Neural progenitor cell (in vitro differentiated cells): ENCODE measurements around the gene CAMK1D. TPM values are rescaled to one million over a fixed set of nuclear protein-coding genes. Genes with fewer than 3 reads are reported as not detected.

Source experiments
- DNase-seq: peaks from one replicate; pipeline ENCODE4 v3.0.0-alpha.2; 2016; ENCODE audit warnings: low spot score
- H2AFZ ChIP-seq: fragments of 200-600 bp; sonication (generic); replicated peaks from 2 replicates; pipeline ENCODE4 v1.6.1; 2016; ENCODE audit warnings: antibody characterized with exemption
- H3F3A ChIP-seq: fragments of 200-600 bp; sonication (generic); 2 replicates; pipeline ENCODE4 v1.6.1; 2016; ENCODE audit warnings: antibody characterized with exemption, low read depth
- H3K27ac ChIP-seq: fragments of 200-600 bp; sonication (generic); 2 replicates; pipeline ENCODE4 v1.5.1; 2016; ENCODE audit warnings: mild to moderate bottlenecking
- H3K27me3 ChIP-seq: fragments of 200-600 bp; sonication (generic); 2 replicates; pipeline ENCODE4 v1.6.1; 2016; ENCODE audit warnings: mild to moderate bottlenecking, moderate library complexity
- H3K36me3 ChIP-seq: fragments of 200-600 bp; sonication (generic); 2 replicates; pipeline ENCODE4 v1.5.1; 2016
- H3K4me1 ChIP-seq: fragments of 200-600 bp; sonication (generic); 2 replicates; pipeline ENCODE4 v1.6.1; 2016; ENCODE audit warnings: mixed run types
- H3K4me2 ChIP-seq: fragments of 200-600 bp; sonication (generic); 2 replicates; pipeline ENCODE4 v1.6.1; 2016
- H3K4me3 ChIP-seq: fragments of 200-600 bp; sonication (generic); 2 replicates; pipeline ENCODE4 v1.5.1; 2016
- H3K79me2 ChIP-seq: fragments of 200-600 bp; sonication (generic); 2 replicates; pipeline ENCODE4 v1.6.1; 2016; ENCODE audit warnings: low read depth
- H3K9ac ChIP-seq: fragments of 200-600 bp; sonication (generic); 2 replicates; pipeline ENCODE4 v1.6.1; 2016
- H3K9me3 ChIP-seq: fragments of 200-600 bp; sonication (generic); 2 replicates; pipeline ENCODE4 v1.5.1; 2016; ENCODE audit warnings: low read depth
- H4K20me1 ChIP-seq: fragments of 200-600 bp; sonication (generic); 2 replicates; pipeline ENCODE4 v1.6.1; 2016; ENCODE audit warnings: low read depth
- H3K27ac Mint-ChIP-seq: 3 replicates; pipeline ENCODE4 v1.8.0; 2021; ENCODE audit warnings: mixed read lengths
- H3K27me3 Mint-ChIP-seq: 2 replicates; pipeline ENCODE4 v1.8.0; 2022; ENCODE audit warnings: low read depth, mild to moderate bottlenecking, inconsistent platforms, moderate library complexity, mixed read lengths; ENCODE audit not compliant: insufficient read depth
- H3K36me3 Mint-ChIP-seq: 3 replicates; pipeline ENCODE4 v1.8.0; 2021; ENCODE audit warnings: mixed read lengths
- H3K4me1 Mint-ChIP-seq: 3 replicates; pipeline ENCODE4 v1.8.0; 2021; ENCODE audit warnings: mixed read lengths
- H3K4me3 Mint-ChIP-seq: 3 replicates; pipeline ENCODE4 v1.8.0; 2021; ENCODE audit warnings: mild to moderate bottlenecking, moderate library complexity, mixed read lengths
- H3K9me3 Mint-ChIP-seq: 3 replicates; pipeline ENCODE4 v1.8.0; 2020; ENCODE audit warnings: mixed read lengths
- EZH2 ChIP-seq: fragments of 200-600 bp; sonication (generic); IDR thresholded peaks from 2 replicates; pipeline ENCODE4 v1.6.1; 2017; ENCODE audit warnings: antibody characterized with exemption, mild to moderate bottlenecking, moderate library complexity
- EZH2phosphoT487 ChIP-seq: fragments of 200-600 bp; sonication (generic); IDR thresholded peaks from 2 replicates; pipeline ENCODE4 v1.6.1; 2017; ENCODE audit warnings: antibody characterized with exemption
- total RNA-seq: library from RNA; depleted of rRNA; stranded (reverse); fragments of >200 nt; gene quantifications from 2 replicates; pipeline ENCODE4 v1.2.3, GENCODE V29; 2015; ENCODE audit warnings: low replicate concordance
- TF ChIP-seq, protein P1 (sequence below): fragments of 200-600 bp; sonication (generic); IDR thresholded peaks from 2 replicates; pipeline ENCODE4 v1.5.1; 2017; ENCODE audit warnings: antibody characterized with exemption, mild to moderate bottlenecking

CAMK1D gene
- total RNA-seq, 1 donor from 2014 or later: 7.6 TPM

DNA sequence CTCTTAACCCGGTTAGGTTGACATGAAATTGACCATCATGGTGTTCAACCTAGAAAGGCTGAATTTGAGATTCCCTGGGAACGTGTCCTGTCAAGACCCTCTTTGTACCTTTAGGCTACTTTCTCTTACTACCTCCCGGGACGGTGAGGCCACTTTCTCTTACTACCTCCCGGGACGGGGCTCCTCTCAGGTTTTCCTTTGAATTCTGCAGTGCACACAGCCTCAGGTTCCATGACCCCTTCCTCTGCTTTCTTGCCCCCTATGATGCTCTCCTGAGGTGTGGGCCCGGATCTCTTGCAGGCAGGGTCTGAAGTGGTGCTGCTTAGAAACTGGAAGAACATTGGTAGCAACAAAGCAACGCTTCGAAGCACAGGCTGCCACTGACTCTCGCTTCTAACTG, 155.3 kb downstream of the CAMK1D start:
- H3K27ac Mint-ChIP-seq: no peak overlapping the region

DNA sequence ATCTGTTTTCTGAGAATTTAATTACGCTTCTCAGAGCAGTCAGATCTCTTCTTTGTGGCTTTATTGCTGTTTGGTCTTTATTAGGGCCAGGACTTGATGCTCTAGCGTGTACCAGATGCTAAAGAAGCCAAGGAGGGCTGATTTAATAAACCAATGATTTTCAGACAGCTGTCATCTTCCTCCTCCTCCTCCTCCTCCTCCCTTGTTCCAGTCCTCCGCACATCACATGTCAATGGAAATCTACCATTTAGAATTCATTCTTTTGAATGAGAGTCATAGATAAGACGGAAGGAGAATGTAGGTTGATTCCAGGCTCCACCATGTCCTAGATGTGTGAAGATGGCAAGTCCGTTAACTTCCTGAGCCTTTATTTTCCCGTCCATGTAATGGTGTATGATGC, 156.3 kb downstream of the CAMK1D start:
- peaks cover 2% of the 10 kb centered on the region for H3K9me3 Mint-ChIP-seq
- no peak overlapping the region for H3K4me2 ChIP-seq
- no peak overlapping the region for H2AFZ ChIP-seq
- peaks cover 46% of the 10 kb centered on the region for H3K4me1 Mint-ChIP-seq
- no peaks in the 10 kb centered on the region for H4K20me1 ChIP-seq
- H3K36me3 Mint-ChIP-seq: peaks cover 4% of the 10 kb centered on the region
- TF ChIP-seq, protein P1, sequence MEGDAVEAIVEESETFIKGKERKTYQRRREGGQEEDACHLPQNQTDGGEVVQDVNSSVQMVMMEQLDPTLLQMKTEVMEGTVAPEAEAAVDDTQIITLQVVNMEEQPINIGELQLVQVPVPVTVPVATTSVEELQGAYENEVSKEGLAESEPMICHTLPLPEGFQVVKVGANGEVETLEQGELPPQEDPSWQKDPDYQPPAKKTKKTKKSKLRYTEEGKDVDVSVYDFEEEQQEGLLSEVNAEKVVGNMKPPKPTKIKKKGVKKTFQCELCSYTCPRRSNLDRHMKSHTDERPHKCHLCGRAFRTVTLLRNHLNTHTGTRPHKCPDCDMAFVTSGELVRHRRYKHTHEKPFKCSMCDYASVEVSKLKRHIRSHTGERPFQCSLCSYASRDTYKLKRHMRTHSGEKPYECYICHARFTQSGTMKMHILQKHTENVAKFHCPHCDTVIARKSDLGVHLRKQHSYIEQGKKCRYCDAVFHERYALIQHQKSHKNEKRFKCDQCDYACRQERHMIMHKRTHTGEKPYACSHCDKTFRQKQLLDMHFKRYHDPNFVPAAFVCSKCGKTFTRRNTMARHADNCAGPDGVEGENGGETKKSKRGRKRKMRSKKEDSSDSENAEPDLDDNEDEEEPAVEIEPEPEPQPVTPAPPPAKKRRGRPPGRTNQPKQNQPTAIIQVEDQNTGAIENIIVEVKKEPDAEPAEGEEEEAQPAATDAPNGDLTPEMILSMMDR: no peak
- no peak for TF ChIP-seq EZH2phosphoT487
- no peak for TF ChIP-seq EZH2
- no peak for DNase-seq
- peak overlapping the region; percentile 47 for H3K27ac Mint-ChIP-seq
- peaks cover 7% of the 10 kb centered on the region for H3F3A ChIP-seq
- no peaks in the 10 kb centered on the region for H3K27me3 ChIP-seq
- no peak overlapping the region for H3K4me3 ChIP-seq
- no peaks in the 10 kb centered on the region for H3K9me3 ChIP-seq
- no peaks in the 10 kb centered on the region for H3K36me3 ChIP-seq
- no peaks in the 10 kb centered on the region for H3K79me2 ChIP-seq
- H3K27me3 Mint-ChIP-seq: peaks cover 9% of the 10 kb centered on the region
- H3K4me1 ChIP-seq: peaks cover 9% of the 10 kb centered on the region
- H3K4me3 Mint-ChIP-seq: no peak overlapping the region
- no peak overlapping the region for H3K9ac ChIP-seq
- no peak overlapping the region for H3K27ac ChIP-seq

More for the DNA sequence above, 155.3 kb downstream of the CAMK1D start:
- Mint-ChIP-seq H3K4me1 (peaks cover 48% of the 10 kb centered on the region), H3K27me3 (peaks cover 9% of the 10 kb centered on the region), H3K9me3 (peaks cover 2% of the 10 kb centered on the region), H3K36me3 (peaks cover 4% of the 10 kb centered on the region), H3K4me3 (no peak overlapping the region)
- Histone ChIP-seq H3K27ac (no peak overlapping the region), H2AFZ (no peak overlapping the region), H3F3A (peaks cover 7% of the 10 kb centered on the region), H3K4me1 (peaks cover 12% of the 10 kb centered on the region), H4K20me1 (no peaks in the 10 kb centered on the region), H3K27me3 (no peaks in the 10 kb centered on the region), H3K79me2 (no peaks in the 10 kb centered on the region), H3K9me3 (no peaks in the 10 kb centered on the region), H3K4me2 (no peak overlapping the region), H3K9ac (no peak overlapping the region), H3K36me3 (no peaks in the 10 kb centered on the region), H3K4me3 (no peak overlapping the region)
- TF ChIP-seq EZH2phosphoT487: no peak
- TF ChIP-seq EZH2: no peak
- TF ChIP-seq, protein P1: no peak
- DNase-seq: no peak

DNA sequence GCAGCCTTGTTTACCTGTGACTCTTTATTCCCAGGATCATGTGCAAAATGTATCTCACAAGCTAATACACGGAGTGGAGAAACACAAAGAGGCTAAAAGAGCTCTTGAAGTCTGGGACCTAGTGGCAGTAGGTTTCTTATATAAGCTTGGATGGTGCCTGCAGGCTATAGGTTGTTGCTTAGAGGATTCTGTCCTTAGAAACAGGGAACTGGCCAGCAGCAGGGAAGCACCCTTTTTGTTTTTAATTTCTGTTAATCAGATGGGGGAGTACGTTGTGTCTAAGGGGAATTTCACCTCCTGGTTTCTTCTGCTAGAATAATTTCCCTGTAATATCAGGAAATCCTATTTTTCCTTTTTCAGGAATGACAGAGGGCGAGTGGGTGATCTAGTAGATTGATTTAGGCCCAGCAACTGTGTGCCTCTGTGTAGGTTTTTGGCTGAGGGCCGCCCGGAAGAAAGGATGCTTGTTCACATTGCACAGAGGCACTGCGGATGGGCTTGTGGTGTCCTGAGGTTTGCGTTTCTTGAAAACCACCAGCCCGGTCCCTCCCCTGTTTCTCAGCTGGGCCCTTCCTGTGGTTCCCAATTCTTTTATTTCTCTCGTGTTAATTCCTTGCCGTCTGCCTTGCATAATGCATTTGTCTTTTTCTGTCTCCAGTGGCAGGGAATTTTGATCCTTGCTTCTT, 158.0 kb downstream of the CAMK1D start:
- peak overlapping the region; percentile 44 for H3K27ac Mint-ChIP-seq
- H3K4me1 ChIP-seq: peaks cover 7% of the 10 kb centered on the region
- H3K9me3 Mint-ChIP-seq: peaks cover 2% of the 10 kb centered on the region
- no peak overlapping the region for H3K4me3 Mint-ChIP-seq
- peaks cover 9% of the 10 kb centered on the region for H3K27me3 Mint-ChIP-seq
- no peak overlapping the region for H3K27ac ChIP-seq
- no peak overlapping the region for H3K9ac ChIP-seq
- DNase-seq: no peak
- H3K27me3 ChIP-seq: no peaks in the 10 kb centered on the region
- H3K4me2 ChIP-seq: no peak overlapping the region
- H3F3A ChIP-seq: peaks cover 7% of the 10 kb centered on the region
- peaks cover 39% of the 10 kb centered on the region for H3K4me1 Mint-ChIP-seq
- H3K36me3 Mint-ChIP-seq: peaks cover 4% of the 10 kb centered on the region
- H2AFZ ChIP-seq: no peak overlapping the region
- H3K79me2 ChIP-seq: no peaks in the 10 kb centered on the region
- H3K4me3 ChIP-seq: no peak overlapping the region
- H3K9me3 ChIP-seq: no peaks in the 10 kb centered on the region
- no peaks in the 10 kb centered on the region for H3K36me3 ChIP-seq
- TF ChIP-seq, protein P1: no peak
- TF ChIP-seq EZH2phosphoT487: no peak
- H4K20me1 ChIP-seq: no peaks in the 10 kb centered on the region
